Epidermal melanocyte (primary cell): ENCODE results near the gene RFX1.
"Not testable (repeated sequence)": the region's sequence is repeated elsewhere in the genome, so short reads cannot be mapped to it uniquely, and the experiment has no call there.

Experiments
- DNase-seq: peaks from one replicate; pipeline ENCODE4 v3.0.0; 2011; ENCODE audit warnings: low spot score; ENCODE audit not compliant: insufficient read length

RFX1 gene

GRCh38 chr19:13979686-13980085, 26.4 kb downstream of the RFX1 start:
- DNase-seq, result no peak

GRCh38 chr19:13979244-13979615, 26.9 kb downstream of the RFX1 start:
- no peak for DNase-seq

DNA sequence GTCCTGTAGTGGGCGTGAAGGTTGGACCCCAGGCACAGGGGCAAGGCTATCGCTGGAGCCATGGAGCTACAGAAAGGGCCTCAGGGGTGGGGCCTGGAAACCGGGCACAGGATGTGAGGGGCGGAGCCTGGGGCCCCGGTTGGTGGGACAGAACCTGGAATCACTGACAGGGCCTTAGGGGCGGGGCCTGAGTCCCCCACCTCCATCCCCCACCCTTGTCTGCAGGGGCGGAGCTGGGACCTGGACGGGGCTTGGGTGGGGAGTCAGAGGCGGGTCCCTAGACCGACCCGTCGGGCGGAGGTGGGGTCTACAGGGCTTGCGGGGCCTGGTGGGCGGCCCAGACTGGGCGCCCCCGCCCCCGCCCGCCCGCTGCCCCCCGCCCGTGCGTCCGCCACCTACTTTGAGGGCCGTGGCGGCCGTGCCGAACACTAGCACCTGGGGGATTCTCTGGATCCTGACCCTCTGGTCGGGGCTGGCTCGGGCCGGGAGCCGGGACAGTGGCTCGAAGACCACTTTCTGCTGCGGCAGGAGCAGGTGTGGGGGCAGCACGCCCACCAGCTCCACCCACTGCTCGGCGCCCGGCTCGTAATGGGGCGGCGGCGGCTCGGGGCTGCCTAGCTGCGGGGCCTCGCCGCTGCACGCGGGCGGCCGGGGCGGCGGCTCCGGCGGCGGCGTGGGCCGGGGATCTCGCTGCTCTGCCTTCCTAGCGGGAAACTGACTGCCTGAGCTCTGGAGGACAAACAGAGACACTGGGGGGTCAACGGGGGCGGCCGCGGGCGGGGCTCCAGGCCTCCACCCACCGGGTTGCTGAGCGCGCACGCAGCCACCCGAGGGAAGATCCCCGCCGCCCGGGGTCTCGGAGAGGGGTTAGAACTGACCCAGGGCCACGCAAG, 27.5 kb downstream of the RFX1 start:
- no peak for DNase-seq

DNA sequence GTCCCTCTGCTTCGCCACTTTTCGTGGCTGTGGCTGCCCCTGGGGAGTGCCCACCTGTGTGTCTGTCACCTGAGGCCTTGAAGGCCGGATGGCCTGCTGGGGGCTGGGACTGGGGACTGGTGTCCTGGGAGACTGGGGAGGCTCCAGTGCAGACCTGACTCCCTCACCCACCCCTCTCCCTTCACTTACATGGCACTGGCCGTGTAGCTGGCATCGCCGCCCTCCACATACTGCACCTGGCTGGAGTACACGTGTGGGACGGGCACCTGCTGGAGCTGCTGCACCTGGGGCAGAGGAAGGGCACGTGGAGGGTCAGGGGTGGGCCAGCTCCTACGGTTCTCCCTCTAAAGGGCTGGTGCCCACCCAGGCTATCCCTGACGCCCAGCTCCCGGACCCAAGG, 28.3 kb downstream of the RFX1 start:
- no peak for DNase-seq

DNA sequence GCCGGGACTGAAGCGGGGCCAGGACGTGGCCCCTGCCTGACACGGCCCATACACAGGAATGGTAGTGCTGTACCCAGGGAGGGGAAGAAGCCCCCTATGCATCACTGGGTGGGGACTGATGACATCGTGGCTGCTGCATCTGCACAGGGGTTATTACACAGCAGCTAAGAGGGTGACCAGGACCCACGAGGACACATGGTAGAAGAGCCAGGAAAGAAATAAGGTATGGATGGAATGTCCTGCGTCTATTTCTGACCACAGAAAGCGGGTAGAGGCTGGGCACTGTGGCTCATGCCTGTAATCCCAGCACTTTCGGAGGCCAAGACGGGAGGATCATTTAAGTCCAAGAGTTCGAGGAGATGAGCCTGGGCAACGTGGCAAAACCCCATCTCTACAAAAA, 29.7 kb downstream of the RFX1 start:
- no peak for DNase-seq

- no peak for DNase-seq
These were observed 30.2 kb downstream of the RFX1 start for GRCh38 chr19:13975870-13976269.

GRCh38 chr19:13974073-13974472, 32.0 kb downstream of the RFX1 start:
- DNase-seq, result no peak

DNA sequence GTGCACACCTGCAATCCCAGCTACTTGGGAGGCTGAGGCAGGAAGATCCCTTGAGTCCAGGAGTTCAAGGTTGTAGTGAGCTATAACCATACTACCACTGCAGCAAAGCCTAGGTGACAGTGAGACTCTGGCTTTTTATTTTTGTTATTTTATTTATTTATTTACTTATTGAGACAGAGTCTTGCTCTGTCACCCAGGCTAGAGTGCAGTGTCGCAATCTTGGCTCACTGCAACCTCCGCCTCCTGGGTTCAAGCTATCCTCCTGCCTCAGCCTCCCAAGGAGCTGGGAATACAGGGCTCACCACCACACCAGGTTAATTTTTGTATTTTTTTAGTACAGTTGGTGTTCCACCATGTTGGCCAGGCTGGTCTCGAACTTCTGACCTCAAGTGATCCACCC, 32.6 kb downstream of the RFX1 start:
- not testable (repeated sequence) for DNase-seq

GRCh38 chr19:13972368-13973155, 33.6 kb downstream of the RFX1 start:
- no peak for DNase-seq

- DNase-seq, result not testable (repeated sequence)
These were observed 34.3 kb downstream of the RFX1 start for GRCh38 chr19:13971868-13972267.

DNA sequence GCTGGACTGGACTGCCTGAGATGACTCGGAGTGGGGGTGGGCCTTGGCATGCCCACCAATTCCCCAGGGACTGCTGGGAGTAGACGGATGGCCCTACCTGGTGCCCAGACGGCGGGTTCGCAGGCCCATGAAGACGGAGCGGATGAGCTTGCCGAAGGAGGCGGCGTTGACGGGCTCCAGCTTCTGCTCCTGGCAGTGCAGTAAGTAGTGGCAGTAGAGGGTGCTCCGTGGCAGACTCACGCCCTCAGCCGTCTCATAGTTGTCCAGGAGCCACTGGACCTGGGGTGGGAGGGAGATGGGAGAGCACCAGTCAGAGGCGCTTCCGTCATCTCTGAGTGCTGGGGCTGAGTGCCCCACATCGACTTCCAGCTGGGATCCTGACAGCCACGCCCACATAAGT, 36.2 kb downstream of the RFX1 start:
- DNase-seq, result no peak

- no peak for DNase-seq
These were observed 37.1 kb downstream of the RFX1 start for GRCh38 chr19:13968999-13969398.

DNA sequence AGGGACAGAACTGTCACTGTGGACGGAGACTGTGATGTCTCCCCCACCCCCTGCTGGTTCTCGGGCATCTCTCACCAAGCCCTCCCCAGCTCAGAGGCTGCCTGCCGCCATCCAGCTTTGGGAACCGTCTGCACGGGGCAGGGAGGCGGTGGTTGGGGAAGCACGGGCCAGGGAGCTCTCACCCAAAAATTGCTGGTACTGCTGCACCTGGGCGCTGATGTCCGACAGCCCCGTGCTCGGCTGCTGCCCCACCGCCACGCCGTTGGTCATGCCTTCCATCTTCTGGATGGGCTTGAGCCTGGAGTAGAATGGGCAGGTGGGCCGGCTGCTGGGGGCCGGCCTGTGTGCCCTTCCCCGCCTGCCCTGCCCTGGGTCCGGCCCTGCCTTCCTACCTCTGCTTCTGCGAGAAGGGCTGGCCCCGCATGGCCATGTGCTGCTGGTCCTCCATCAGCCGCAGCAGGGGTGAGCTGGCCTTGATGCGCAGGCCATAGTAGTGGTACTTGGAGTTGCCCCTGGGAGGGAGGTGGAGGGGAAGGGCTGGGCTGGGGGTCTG, 37.7 kb downstream of the RFX1 start:
- no peak for DNase-seq

- not testable (repeated sequence) for DNase-seq
These were observed 38.9 kb downstream of the RFX1 start for GRCh38 chr19:13967206-13967605.

DNA sequence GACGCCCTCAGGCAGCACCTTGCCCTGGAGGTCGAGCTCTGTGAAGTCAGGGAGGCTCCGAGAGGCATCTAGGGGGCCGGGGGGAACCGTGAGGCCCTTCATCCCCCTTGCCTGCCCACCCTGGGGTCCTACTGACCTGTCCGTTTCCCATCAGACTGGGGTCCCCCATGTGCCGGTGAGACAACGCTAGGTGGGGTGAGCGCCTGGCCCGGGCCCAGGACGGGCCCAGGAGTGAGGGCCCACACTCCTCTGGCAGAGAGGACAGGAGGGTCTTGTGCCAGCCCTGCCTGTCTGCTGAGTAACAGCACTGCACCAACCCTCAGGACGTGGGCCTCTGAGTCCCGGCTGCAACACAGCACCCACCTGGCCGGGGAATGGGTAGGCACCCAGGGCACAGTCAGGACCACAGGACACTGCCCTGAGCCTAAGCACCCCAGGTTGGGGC, 39.4 kb downstream of the RFX1 start:
- no peak for DNase-seq

DNA sequence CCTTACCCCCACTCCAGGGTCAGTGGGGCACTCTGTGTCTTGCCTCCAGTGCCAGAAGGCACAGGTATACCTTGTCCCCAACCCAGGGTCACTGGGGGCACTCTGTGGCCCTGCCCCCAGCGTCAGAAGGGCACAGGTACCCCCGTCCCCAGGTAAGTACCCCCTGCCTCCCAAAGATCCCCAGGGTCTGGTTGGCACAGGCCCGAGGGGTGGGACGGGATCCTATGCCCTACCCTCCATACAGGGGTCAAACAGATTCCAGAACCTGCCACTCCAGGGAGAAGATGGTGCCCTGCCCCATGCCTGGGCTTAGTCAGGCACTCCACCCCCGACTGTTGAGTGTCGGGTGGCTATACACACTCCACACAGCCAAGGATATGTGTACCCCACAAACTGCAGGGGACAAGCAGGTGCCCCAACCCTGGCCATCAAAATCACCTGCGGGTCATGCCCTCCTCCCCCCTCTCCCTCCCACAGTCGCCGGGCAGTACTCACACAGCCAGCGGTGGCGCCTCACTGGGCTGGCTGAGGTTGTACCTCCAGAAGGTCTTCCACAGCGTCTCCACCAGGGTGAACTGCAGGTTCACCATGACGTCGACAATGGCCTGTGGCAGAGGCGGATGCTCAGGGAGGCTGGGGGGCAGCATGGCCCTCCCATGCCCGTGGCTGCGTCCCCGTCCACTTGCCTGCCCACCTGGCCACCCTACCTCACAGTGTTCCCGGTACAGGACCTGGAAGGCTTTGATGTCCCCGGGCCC, 40.0 kb downstream of the RFX1 start:
- DNase-seq, result no peak

DNA sequence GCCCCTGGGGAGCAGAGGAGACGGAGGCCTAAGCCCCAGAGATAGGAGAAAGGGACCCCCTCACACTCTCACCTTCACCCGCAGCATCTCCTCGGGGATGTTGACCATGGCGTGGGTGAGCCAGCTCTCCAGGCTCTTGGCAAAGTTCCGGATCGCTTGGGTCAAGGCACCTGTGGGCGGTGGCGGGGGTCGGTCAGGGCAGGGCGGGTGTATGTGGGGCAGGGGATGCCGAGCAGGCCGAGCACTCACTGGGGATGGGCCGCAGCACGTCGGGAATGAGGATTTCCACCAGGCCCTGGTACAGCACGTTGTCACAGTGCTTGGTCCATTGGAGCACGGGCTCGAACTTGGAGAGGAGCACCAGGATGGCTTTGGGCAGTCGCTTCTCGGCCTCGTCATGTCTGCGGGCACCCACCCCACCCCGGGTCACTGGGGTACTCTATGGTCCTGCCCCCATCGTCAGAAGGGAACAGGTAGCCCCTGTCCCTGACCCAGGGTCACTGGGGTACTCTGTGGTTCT, 40.7 kb downstream of the RFX1 start:
- DNase-seq, result no peak

- no peak for DNase-seq
These were observed 41.3 kb downstream of the RFX1 start for GRCh38 chr19:13964776-13965175.

DNA sequence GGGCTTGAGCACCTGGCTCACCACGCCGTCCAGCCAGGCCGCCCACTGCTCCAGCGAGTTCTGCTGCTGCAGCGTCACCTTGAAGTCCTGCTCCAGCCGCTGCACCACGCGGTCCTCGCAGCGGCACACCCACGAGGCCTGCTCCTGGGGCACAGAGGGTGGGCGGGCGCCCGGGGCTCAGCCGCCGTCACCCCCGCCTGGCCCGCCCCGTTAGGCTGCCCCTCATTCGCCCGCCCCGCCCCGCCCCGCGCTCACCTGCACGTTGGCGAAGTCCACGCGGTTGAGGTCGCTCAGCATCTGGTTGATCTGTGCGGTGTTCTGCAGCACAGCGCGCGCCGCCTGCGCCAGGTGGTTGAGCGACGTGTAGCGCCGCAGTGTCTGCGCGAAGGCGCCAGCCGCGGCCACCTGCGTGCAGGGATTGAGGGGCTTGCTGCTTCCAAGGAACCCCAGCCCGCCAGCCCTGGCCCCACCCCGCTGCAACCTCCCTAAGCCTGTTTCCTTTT, 42.5 kb downstream of the RFX1 start:
- DNase-seq, result no peak

DNA sequence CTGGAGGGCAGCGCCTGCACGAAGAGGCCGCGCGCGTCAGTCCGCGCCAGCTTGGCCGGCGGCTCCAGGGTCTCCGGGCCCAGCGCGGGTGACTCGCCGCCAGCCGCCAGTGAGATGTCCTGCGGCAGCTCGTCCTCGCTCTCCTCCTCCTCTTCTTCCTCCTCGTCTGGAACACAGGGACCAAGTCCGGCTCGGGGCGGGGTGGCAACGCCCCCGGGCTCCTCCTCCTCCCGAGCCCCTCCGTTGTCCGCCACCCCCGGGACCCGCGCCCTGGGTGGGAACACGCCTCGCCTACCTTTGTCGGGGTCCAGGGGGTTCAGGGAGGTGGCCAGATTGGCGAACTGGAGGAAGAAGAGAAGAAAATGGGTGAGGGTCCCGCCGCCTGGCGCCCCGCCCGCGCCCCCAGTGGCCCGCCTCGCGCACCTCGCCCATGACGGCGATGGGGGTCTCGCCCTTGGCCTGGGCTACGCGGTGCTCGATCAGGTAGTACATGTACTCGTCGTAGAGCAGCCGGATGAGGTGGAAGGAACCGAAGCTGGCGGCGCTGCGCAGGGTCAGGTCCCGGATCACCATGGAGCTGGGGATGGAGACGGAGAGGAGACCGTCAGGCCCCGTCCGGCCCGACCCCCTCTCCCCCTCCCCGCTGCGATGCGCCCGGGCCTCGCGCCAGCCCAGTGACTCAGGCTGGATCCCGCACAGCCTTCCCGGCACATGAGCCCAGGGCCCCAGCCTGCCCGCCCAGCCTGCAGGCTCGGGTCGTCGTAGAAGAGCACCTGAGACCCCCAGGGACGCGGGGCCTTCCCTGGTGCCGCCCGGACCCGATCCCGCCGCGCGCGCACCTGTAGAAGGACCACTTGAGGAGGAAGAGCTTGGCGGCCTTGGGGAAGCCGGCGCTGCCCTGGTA, 43.2 kb downstream of the RFX1 start:
- no peak for DNase-seq
